ENCODE results near the gene VCAN.

DNA sequence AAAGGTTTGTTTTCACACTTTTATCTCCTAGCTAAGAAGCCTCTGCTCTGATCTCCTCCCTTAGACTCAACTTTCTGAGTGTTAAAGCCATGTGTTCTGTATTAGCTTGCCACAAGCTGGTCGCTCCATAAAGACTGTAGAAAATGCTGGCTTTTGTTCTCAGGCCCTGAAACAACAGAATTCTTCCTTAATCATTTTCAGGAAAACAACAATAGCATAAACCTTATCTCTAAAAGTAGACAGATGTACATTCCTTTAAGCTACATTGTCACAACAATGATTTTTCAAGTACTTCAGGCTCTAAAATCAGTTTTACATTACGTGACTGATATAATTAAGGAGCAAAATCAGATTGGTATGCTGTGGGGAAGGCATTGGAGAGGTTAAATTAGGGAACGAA lies 41.9 kb downstream of the VCAN start:
- TF ChIP-seq, protein P1, sequence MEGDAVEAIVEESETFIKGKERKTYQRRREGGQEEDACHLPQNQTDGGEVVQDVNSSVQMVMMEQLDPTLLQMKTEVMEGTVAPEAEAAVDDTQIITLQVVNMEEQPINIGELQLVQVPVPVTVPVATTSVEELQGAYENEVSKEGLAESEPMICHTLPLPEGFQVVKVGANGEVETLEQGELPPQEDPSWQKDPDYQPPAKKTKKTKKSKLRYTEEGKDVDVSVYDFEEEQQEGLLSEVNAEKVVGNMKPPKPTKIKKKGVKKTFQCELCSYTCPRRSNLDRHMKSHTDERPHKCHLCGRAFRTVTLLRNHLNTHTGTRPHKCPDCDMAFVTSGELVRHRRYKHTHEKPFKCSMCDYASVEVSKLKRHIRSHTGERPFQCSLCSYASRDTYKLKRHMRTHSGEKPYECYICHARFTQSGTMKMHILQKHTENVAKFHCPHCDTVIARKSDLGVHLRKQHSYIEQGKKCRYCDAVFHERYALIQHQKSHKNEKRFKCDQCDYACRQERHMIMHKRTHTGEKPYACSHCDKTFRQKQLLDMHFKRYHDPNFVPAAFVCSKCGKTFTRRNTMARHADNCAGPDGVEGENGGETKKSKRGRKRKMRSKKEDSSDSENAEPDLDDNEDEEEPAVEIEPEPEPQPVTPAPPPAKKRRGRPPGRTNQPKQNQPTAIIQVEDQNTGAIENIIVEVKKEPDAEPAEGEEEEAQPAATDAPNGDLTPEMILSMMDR (IDR thresholded peaks at IDR 0.05; ENCODE audit: low read depth, low read length), result no peak
- TF ChIP-seq POLR2A (IDR thresholded peaks at IDR 0.05; ENCODE audit: extremely low read depth, insufficient read length), result no peak
- TF ChIP-seq, protein P2, sequence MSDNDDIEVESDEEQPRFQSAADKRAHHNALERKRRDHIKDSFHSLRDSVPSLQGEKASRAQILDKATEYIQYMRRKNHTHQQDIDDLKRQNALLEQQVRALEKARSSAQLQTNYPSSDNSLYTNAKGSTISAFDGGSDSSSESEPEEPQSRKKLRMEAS (IDR thresholded peaks at IDR 0.05; ENCODE audit: low read depth, low read length), result no peak
- no peak for TF ChIP-seq MYC (IDR thresholded peaks at IDR 0.05; ENCODE audit: low read depth, low read length)

Measured in NB4 (cell line).